ENCODE measurements around the gene NTSR1.

The NTSR1 gene

GRCh38 chr20:62782149-62782892, 73.7 kb downstream of the NTSR1 start:
- H3K4me3 ChIP-seq (replicated peaks; ENCODE audit: low read depth, low read length), result no peak overlapping the region
- TF ChIP-seq, protein P1, sequence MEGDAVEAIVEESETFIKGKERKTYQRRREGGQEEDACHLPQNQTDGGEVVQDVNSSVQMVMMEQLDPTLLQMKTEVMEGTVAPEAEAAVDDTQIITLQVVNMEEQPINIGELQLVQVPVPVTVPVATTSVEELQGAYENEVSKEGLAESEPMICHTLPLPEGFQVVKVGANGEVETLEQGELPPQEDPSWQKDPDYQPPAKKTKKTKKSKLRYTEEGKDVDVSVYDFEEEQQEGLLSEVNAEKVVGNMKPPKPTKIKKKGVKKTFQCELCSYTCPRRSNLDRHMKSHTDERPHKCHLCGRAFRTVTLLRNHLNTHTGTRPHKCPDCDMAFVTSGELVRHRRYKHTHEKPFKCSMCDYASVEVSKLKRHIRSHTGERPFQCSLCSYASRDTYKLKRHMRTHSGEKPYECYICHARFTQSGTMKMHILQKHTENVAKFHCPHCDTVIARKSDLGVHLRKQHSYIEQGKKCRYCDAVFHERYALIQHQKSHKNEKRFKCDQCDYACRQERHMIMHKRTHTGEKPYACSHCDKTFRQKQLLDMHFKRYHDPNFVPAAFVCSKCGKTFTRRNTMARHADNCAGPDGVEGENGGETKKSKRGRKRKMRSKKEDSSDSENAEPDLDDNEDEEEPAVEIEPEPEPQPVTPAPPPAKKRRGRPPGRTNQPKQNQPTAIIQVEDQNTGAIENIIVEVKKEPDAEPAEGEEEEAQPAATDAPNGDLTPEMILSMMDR (IDR thresholded peaks at IDR 0.05; ENCODE audit: low read length, missing control alignments), result peak; percentile 31
- DNase-seq (ENCODE audit: low read depth), result no peak

GRCh38 chr20:62782893-62783278, 74.2 kb downstream of the NTSR1 start:
- DNase-seq (ENCODE audit: low read depth), result peak; percentile 30
- TF ChIP-seq, protein P1 (IDR thresholded peaks at IDR 0.05; ENCODE audit: low read length, missing control alignments), result no peak
- no peak overlapping the region for H3K4me3 ChIP-seq (replicated peaks; ENCODE audit: low read depth, low read length)

DNA sequence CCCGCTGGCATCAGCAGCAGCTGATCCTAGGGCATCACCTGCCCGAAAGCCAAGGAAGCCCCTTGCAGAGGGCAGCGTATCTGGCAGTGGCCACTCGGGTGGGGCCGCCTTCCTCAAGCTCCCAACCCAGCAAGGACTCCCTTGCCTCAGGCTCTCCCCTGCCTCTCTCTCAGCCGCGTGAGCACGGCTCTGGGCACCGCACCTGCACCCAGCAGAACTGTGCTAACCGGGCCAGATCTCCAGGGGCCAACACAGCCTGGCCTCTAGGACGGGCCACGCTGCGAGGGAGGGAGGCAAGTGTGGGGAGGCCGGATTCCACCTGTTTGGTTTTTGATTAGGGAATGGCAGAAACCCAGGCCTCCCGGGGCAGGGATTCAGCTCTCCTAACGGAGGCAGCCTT, 75.9 kb downstream of the NTSR1 start:
- DNase-seq (ENCODE audit: low read depth), result no peak
- no peak overlapping the region for H3K4me3 ChIP-seq (replicated peaks; ENCODE audit: low read depth, low read length)
- TF ChIP-seq, protein P1 (IDR thresholded peaks at IDR 0.05; ENCODE audit: low read length, missing control alignments), result no peak

- no peak overlapping the region for H3K4me3 ChIP-seq (replicated peaks; ENCODE audit: low read depth, low read length)
- TF ChIP-seq, protein P1 (IDR thresholded peaks at IDR 0.05; ENCODE audit: low read length, missing control alignments), result no peak
Observed at GRCh38 chr20:62785393-62785792, 76.8 kb downstream of the NTSR1 start.

DNA sequence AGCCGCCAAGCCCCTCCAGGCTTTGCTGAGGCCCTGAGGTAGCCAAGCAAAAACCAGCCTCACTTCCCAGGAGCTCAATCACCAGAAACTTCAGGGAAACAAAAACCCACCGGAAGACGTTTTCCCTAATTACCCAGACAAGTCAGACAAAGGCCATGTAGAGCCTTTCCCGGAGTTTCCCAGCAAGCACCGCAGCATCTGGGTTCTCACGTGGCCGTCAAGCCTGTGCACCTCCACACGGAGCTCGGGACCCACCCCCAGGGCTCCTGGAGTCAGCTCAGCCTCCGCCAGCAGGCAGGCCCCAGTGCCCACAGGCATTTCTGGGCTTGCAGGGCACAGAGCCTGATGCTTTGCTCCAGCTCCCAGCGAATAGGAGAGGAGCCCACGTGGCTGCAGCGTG, 77.5 kb downstream of the NTSR1 start:
- TF ChIP-seq, protein P1 (IDR thresholded peaks at IDR 0.05; ENCODE audit: low read length, missing control alignments), result no peak
- no peak for DNase-seq (ENCODE audit: low read depth)
- no peak overlapping the region for H3K4me3 ChIP-seq (replicated peaks; ENCODE audit: low read depth, low read length)

More at GRCh38 chr20:62785393-62785792, 76.8 kb downstream of the NTSR1 start:
- DNase-seq (ENCODE audit: low read depth), result no peak

- TF ChIP-seq, protein P1 (IDR thresholded peaks at IDR 0.05; ENCODE audit: low read length, missing control alignments), result no peak
- DNase-seq (ENCODE audit: low read depth), result no peak
- no peak overlapping the region for H3K4me3 ChIP-seq (replicated peaks; ENCODE audit: low read depth, low read length)
Observed at GRCh38 chr20:62787321-62787720, 78.7 kb downstream of the NTSR1 start.

DNA sequence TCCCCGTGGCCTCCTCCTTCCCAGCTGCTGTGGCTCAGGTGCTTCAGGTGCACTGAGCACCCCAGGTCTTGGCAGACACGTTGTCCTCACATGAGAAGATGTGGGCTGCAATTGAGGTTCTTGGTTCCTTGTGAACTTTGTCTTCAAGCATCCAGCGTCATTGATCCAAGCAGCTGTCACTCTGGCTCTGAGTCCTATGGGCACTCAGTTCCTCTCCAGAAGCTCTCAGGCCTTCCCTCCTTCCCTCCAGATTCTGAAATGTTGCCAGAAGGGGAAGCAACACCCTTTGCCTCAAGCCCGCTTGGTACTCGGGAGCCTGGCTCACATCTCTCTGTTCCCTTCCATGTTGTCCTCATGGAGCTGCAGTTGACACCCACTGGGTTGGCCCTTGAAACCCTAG, 79.2 kb downstream of the NTSR1 start:
- H3K4me3 ChIP-seq (replicated peaks; ENCODE audit: low read depth, low read length), result no peak overlapping the region
- TF ChIP-seq, protein P1 (IDR thresholded peaks at IDR 0.05; ENCODE audit: low read length, missing control alignments), result no peak
- no peak for DNase-seq (ENCODE audit: low read depth)
